Lower lobe of right lung (tissue), 2 donors: ENCODE data around the gene NDNF. TPM values are rescaled to one million over a fixed set of nuclear protein-coding genes. Genes with fewer than 3 reads are reported as not detected.
A peak's percentile ranks its signal among the peaks of the same experiment; 100 is the strongest.

Experiments
- ATAC-seq, 2 donors: fragments of 200-7000 bp; cut with Tn5 transposase; one replicate each; pipeline ENCODE4 v1.9.1; 2020 to 2022; ENCODE audit warnings: mild to moderate bottlenecking in 2 of 2, moderate library complexity in 2 of 2
- DNase-seq: peaks from one replicate; pipeline ENCODE4 v3.0.0-alpha.2; 2020
- H3K27ac ChIP-seq: fragments of 200-600 bp; one replicate; pipeline ENCODE4 v1.8.0; 2022
- H3K27me3 ChIP-seq: fragments of 200-600 bp; one replicate; pipeline ENCODE4 v1.8.0; 2022; ENCODE audit warnings: low read depth
- H3K36me3 ChIP-seq: fragments of 200-600 bp; one replicate; pipeline ENCODE4 v1.8.0; 2022; ENCODE audit warnings: mild to moderate bottlenecking
- H3K4me1 ChIP-seq: fragments of 200-600 bp; one replicate; pipeline ENCODE4 v1.8.0; 2022
- H3K4me3 ChIP-seq: fragments of 200-600 bp; one replicate; pipeline ENCODE4 v1.8.0; 2022; ENCODE audit warnings: mild to moderate bottlenecking
- H3K9me3 ChIP-seq: fragments of 200-600 bp; one replicate; pipeline ENCODE4 v1.8.0; 2022
- CTCF ChIP-seq: fragments of 200-600 bp; IDR thresholded peaks from one replicate; pipeline ENCODE4 v1.8.0; 2022; ENCODE audit warnings: antibody characterized with exemption, mild to moderate bottlenecking
- intact Hi-C: fragments of 100-400 bp; cut with DNase I; formaldehyde crosslinking; loops from one replicate; pipeline ENCODE4 v1.11.0; 2022
- total RNA-seq: library from RNA; stranded (reverse); fragmentation: NEBNext Ultra II Directional; extraction: Animal tissue kit (Norgen Biotek cat#: 25700); gene quantifications from one replicate; pipeline ENCODE4 v1.2.1, GENCODE V29; 2021
- donor health status: DM: no; HTN: yes; CAD: no; lungs with severe emphysema.

The NDNF gene
- total RNA-seq, 1 donor from 2014 or later: 108 TPM

- ATAC-seq: peak in 1 of 2 donors; percentile 62
- intact Hi-C loops: loop anchor here (5.0 kb wide), 1 partner anchor 939 kb away; no protein-coding TSS in a partner anchor
- Histone ChIP-seq H3K36me3 (no peaks in the 10 kb centered on the region), H3K4me1 (peaks cover 8% of the 10 kb centered on the region), H3K27ac (no peak overlapping the region), H3K4me3 (no peak overlapping the region), H3K27me3 (no peaks in the 10 kb centered on the region), H3K9me3 (no peaks in the 10 kb centered on the region)
- DNase-seq: no peak
- TF ChIP-seq CTCF: no peak
These were observed 23.9 kb upstream of the NDNF start for GRCh38 chr4:121096191-121096590.

GRCh38 chr4:121094297-121094966 lies 22.1 kb upstream of the NDNF start:
- intact Hi-C loops: no loop called here
- Histone ChIP-seq H3K9me3 (no peaks in the 10 kb centered on the region), H3K4me1 (peaks cover 8% of the 10 kb centered on the region), H3K27me3 (no peaks in the 10 kb centered on the region), H3K27ac (no peak overlapping the region), H3K36me3 (no peaks in the 10 kb centered on the region), H3K4me3 (no peak overlapping the region)
- TF ChIP-seq CTCF: no peak
- ATAC-seq (no peak), DNase-seq (no peak)

GRCh38 chr4:121093261-121093660 lies 20.9 kb upstream of the NDNF start:
- H3K27me3 ChIP-seq: no peaks in the 10 kb centered on the region
- intact Hi-C loops: no loop called here
- H3K4me1 ChIP-seq: peaks cover 8% of the 10 kb centered on the region
- TF ChIP-seq CTCF: no peak
- DNase-seq: no peak
- H3K27ac ChIP-seq: no peak overlapping the region
- no peak for ATAC-seq
- no peak overlapping the region for H3K4me3 ChIP-seq
- no peaks in the 10 kb centered on the region for H3K36me3 ChIP-seq
- H3K9me3 ChIP-seq: no peaks in the 10 kb centered on the region

- DNase-seq (no peak), ATAC-seq (no peak)
- Histone ChIP-seq H3K9me3 (no peaks in the 10 kb centered on the region), H3K4me3 (no peak overlapping the region), H3K36me3 (no peaks in the 10 kb centered on the region), H3K27ac (no peak overlapping the region), H3K4me1 (peaks cover 8% of the 10 kb centered on the region), H3K27me3 (no peaks in the 10 kb centered on the region)
- TF ChIP-seq CTCF: no peak
- intact Hi-C loops: no loop called here
These were observed 19.6 kb upstream of the NDNF start for GRCh38 chr4:121091941-121092340.

GRCh38 chr4:121088867-121089266 lies 16.5 kb upstream of the NDNF start:
- no peaks in the 10 kb centered on the region for H3K36me3 ChIP-seq
- no peaks in the 10 kb centered on the region for H3K9me3 ChIP-seq
- TF ChIP-seq CTCF: no peak
- no peak overlapping the region for H3K4me3 ChIP-seq
- no peaks in the 10 kb centered on the region for H3K4me1 ChIP-seq
- ATAC-seq: no peak
- no peak for DNase-seq
- no peak overlapping the region for H3K27ac ChIP-seq
- no peaks in the 10 kb centered on the region for H3K27me3 ChIP-seq
- intact Hi-C loops: no loop called here
